IMR-90 (cell line): Measurements from ENCODE around the gene PRR13. TPM values are rescaled to one million over a fixed set of nuclear protein-coding genes. Genes with fewer than 3 reads are reported as not detected.
A peak's percentile ranks its signal among the peaks of the same experiment; 100 is the strongest.

Experiments
- ATAC-seq: fragments of 200-7000 bp; cut with Tn5 transposase; 2 replicates; pipeline ENCODE4 v1.9.1; 2020; ENCODE audit warnings: low read depth, mild to moderate bottlenecking, moderate library complexity
- BruUV-seq: library from RNA; stranded (reverse); fragments of 400-500 nt; replicated peaks from 2 replicates; lab custom pipeline; 2021; lab: Mats Ljungman, UMichigan
- CTCF ChIA-PET: fragments of 300-600 bp; formaldehyde crosslinking; extraction: SDS; loops from one replicate; lab custom pipeline; 2021; ENCODE audit warnings: antibody characterized with exemption; lab: Yijun Ruan, JAX
- POLR2A ChIA-PET: fragments of 300-600 bp; sonication (Branson Sonifier 250); formaldehyde crosslinking; loops from one replicate; lab custom pipeline; 2022; ENCODE audit warnings: antibody characterized with exemption; ENCODE audit not compliant: unreplicated experiment; lab: Charles Lee
- DNase-seq: peaks from one replicate; pipeline ENCODE4 v3.0.0; 2013
- H2AFZ ChIP-seq: replicated peaks from 2 replicates; pipeline ENCODE3; 2013; ENCODE audit warnings: low read length, mild to moderate bottlenecking; ENCODE audit not compliant: poor library complexity
- H2AK5ac ChIP-seq: 2 replicates; pipeline ENCODE4 v1.6.1; 2013; ENCODE audit warnings: low read depth, low read length, inconsistent platforms
- H2AK9ac ChIP-seq: replicated peaks from 2 replicates; pipeline ENCODE3; 2013; ENCODE audit warnings: mild to moderate bottlenecking, low read depth, low read length, moderate library complexity; ENCODE audit not compliant: poor library complexity
- H2BK120ac ChIP-seq: 2 replicates; pipeline ENCODE4 v1.6.1; 2013; ENCODE audit warnings: low read depth, low read length, inconsistent platforms
- H2BK15ac ChIP-seq: 3 replicates; pipeline ENCODE4 v1.6.1; 2013; ENCODE audit warnings: low read depth, low read length, inconsistent platforms
- H2BK20ac ChIP-seq: 2 replicates; pipeline ENCODE4 v1.6.1; 2013; ENCODE audit warnings: low read depth, mild to moderate bottlenecking, inconsistent platforms, low read length, moderate library complexity
- H2BK5ac ChIP-seq: 2 replicates; pipeline ENCODE4 v1.6.1; 2013; ENCODE audit warnings: mild to moderate bottlenecking, low read depth, low read length, inconsistent platforms; ENCODE audit not compliant: poor library complexity, severe bottlenecking
- H3K14ac ChIP-seq: replicated peaks from 2 replicates; pipeline ENCODE4 v1.6.1; 2013; ENCODE audit warnings: low read depth, low read length, inconsistent platforms
- H3K18ac ChIP-seq: 2 replicates; pipeline ENCODE4 v1.6.1; 2013; ENCODE audit warnings: low read depth, low read length, control low read depth
- H3K23ac ChIP-seq: 2 replicates; pipeline ENCODE4 v1.6.1; 2013; ENCODE audit warnings: low read depth, low read length, inconsistent platforms
- H3K27ac ChIP-seq: 2 replicates; pipeline ENCODE4 v1.5.1; 2013; ENCODE audit warnings: mild to moderate bottlenecking, control low read depth, low read length; ENCODE audit not compliant: insufficient read depth
- H3K27me3 ChIP-seq: 2 replicates; pipeline ENCODE4 v1.6.1; 2013; ENCODE audit warnings: low read length; ENCODE audit not compliant: control insufficient read depth, insufficient read depth
- H3K36me3 ChIP-seq: 2 replicates; pipeline ENCODE4 v1.6.1; 2013; ENCODE audit warnings: low read length, mixed read lengths; ENCODE audit not compliant: control insufficient read depth, insufficient read depth
- H3K4ac ChIP-seq: 2 replicates; pipeline ENCODE4 v1.6.1; 2013; ENCODE audit warnings: low read depth, low read length, inconsistent platforms
- H3K4me1 ChIP-seq: 2 replicates; pipeline ENCODE4 v1.6.1; 2013; ENCODE audit warnings: low read length, mixed read lengths; ENCODE audit not compliant: control insufficient read depth, insufficient read depth
- H3K4me2 ChIP-seq: 2 replicates; pipeline ENCODE4 v1.6.1; 2013; ENCODE audit warnings: low read depth, mild to moderate bottlenecking, control low read depth, low read length, moderate library complexity
- H3K4me3 ChIP-seq: 2 replicates; pipeline ENCODE4 v1.5.1; 2013; ENCODE audit warnings: low read depth, mild to moderate bottlenecking, control low read depth, low read length, moderate library complexity; ENCODE audit not compliant: insufficient read depth
- H3K56ac ChIP-seq: 2 replicates; pipeline ENCODE4 v1.6.1; 2013; ENCODE audit warnings: low read length, inconsistent platforms; ENCODE audit not compliant: insufficient read depth; ENCODE audit errors: extremely low read depth
- H3K79me1 ChIP-seq, 2 experiments: 2 replicates each; pipeline ENCODE4 v1.6.1; 2013; ENCODE audit warnings: low read length in 2 of 2, inconsistent platforms in 1 of 2, low read depth in 1 of 2
- H3K9ac ChIP-seq: 2 replicates; pipeline ENCODE4 v1.6.1; 2013; ENCODE audit warnings: low read depth, low read length, control low read depth
- H3K9me1 ChIP-seq: 2 replicates; pipeline ENCODE4 v1.6.1; 2013; ENCODE audit warnings: low read length, inconsistent platforms; ENCODE audit not compliant: insufficient read depth
- H3K9me3 ChIP-seq: 2 replicates; pipeline ENCODE4 v1.6.1; 2013; ENCODE audit warnings: low read length; ENCODE audit not compliant: control insufficient read depth, insufficient read depth
- H4K20me1 ChIP-seq: 2 replicates; pipeline ENCODE4 v1.6.1; 2013; ENCODE audit warnings: low read length, inconsistent platforms; ENCODE audit not compliant: insufficient read depth
- H4K5ac ChIP-seq: 2 replicates; pipeline ENCODE4 v1.6.1; 2013; ENCODE audit warnings: mild to moderate bottlenecking, low read depth, low read length, control low read depth
- H4K8ac ChIP-seq, 2 experiments: 2 replicates each; pipeline ENCODE4 v1.6.1; 2013; ENCODE audit warnings: low read depth in 2 of 2, low read length in 2 of 2, control low read depth in 1 of 2, inconsistent platforms in 1 of 2
- H4K91ac ChIP-seq: 2 replicates; pipeline ENCODE4 v1.6.1; 2013; ENCODE audit warnings: low read depth, low read length, inconsistent platforms; ENCODE audit not compliant: insufficient read depth
- CHD1 ChIP-seq: IDR thresholded peaks from 2 replicates; pipeline ENCODE4 v1.6.1; 2012; ENCODE audit warnings: low read depth, low read length, improper control_type of control experiment
- ELK1 ChIP-seq: fragments of 150-350 bp; IDR thresholded peaks from 2 replicates; pipeline ENCODE4 v1.6.1; 2016; ENCODE audit warnings: low read depth, mild to moderate bottlenecking, low read length, moderate library complexity, borderline replicate concordance
- FOS ChIP-seq: fragments of 150-350 bp; IDR thresholded peaks from 2 replicates; pipeline ENCODE4 v1.6.1; 2016; ENCODE audit warnings: low read depth, low read length
- MAFK ChIP-seq: IDR thresholded peaks from 2 replicates; pipeline ENCODE4 v1.6.1; 2012; ENCODE audit warnings: low read depth, low read length, improper control_type of control experiment
- MAZ ChIP-seq: IDR thresholded peaks from 2 replicates; pipeline ENCODE4 v1.6.1; 2012; ENCODE audit warnings: low read depth, mild to moderate bottlenecking, low read length, improper control_type of control experiment, moderate library complexity, borderline replicate concordance
- MXI1 ChIP-seq: IDR thresholded peaks from 2 replicates; pipeline ENCODE4 v1.6.1; 2012; ENCODE audit warnings: low read depth, mild to moderate bottlenecking, low read length, moderate library complexity, borderline replicate concordance
- SMC3 ChIP-seq: fragments of 150-350 bp; IDR thresholded peaks from 2 replicates; pipeline ENCODE4 v1.6.1; 2016; ENCODE audit warnings: low read depth, mild to moderate bottlenecking, antibody characterized with exemption, low read length, moderate library complexity
- WGBS, 2 experiments: methylation state at CpG; one replicate each; pipeline versions ENCODE4 v1.1.5 to v1.1.7; 2013; ENCODE audit warnings: missing lambda C conversion rate in 2 of 2; ENCODE audit not compliant: insufficient read length in 1 of 2; ENCODE audit errors: extremely low coverage in 2 of 2; 5-methylcytosine and 5-hydroxymethylcytosine counted together
- dilution Hi-C: fragments of 300-500 bp; cut with HindIII; formaldehyde crosslinking; loops from one replicate; pipeline ENCODE4 v1.14.3; 2018; ENCODE audit warnings: low sequenced_read_pairs; ENCODE audit not compliant: unreplicated experiment
- in situ Hi-C: fragments of 300-500 bp; cut with MboI; formaldehyde crosslinking; loops from 3 replicates; pipeline ENCODE4 v1.14.3; 2019; ENCODE audit warnings: low sequenced_read_pairs, inconsistent platforms, mixed read lengths
- intact Hi-C: fragments of 100-400 bp; cut with micrococcal nuclease; formaldehyde crosslinking; loops from 2 replicates; pipeline ENCODE4 v1.10.0; 2022
- polyA plus RNA-seq, 3 experiments: library from polyadenylated mRNA; depleted of rRNA; stranded (reverse); fragments of >200 nt; gene quantifications; 2 replicates each; pipeline ENCODE4 v1.2.3, GENCODE V29; 2012; ENCODE audit warnings: low replicate concordance in 1 of 3
- total RNA-seq: library from RNA; depleted of rRNA; stranded (reverse); fragments of >200 nt; gene quantifications from 2 replicates; pipeline ENCODE4 v1.2.3, GENCODE V29; 2012

The PRR13 gene
- total and polyA plus RNA-seq, 2 of the 4 experiments (the other 2 are of a cell fraction) = 25.5 to 114 TPM

- TF ChIP-seq SMC3 = no peak
Measured at GRCh38 chr12:53453953-53454640, 12.6 kb downstream of the PRR13 start (continued).

GRCh38 chr12:53454707-53455106 lies 13.2 kb downstream of the PRR13 start:
- Histone ChIP-seq H3K23ac (peak overlapping the region; percentile 68; the same call in 1 of the 2 replicates), H3K36me3 (peaks cover 41% of the 10 kb centered on the region), H3K14ac (no peak overlapping the region), H4K5ac (no peak overlapping the region), H3K4me1 (peaks cover 7% of the 10 kb centered on the region), H3K56ac (no peak overlapping the region), H4K20me1 (peaks cover 75% of the 10 kb centered on the region), H3K9ac (no peak overlapping the region), H3K27me3 (no peaks in the 10 kb centered on the region), H2AK5ac (no peak overlapping the region), H4K8ac (no peak overlapping the region), H3K27ac (no peak overlapping the region), H2BK5ac (no peak overlapping the region), H3K4me2 (peak overlapping the region; percentile 98; the same call in 1 of the 2 replicates), H4K91ac (no peak overlapping the region), H3K79me1 (peaks cover 29 to 45% of the 10 kb centered on the region in 2 experiments), H3K9me1 (no peaks in the 10 kb centered on the region), H3K4me3 (no peak overlapping the region), H3K18ac (no peak overlapping the region), H2BK15ac (no peak overlapping the region), H2AFZ (no peak overlapping the region), H3K4ac (no peak overlapping the region), H2AK9ac (no peak overlapping the region), H3K9me3 (no peaks in the 10 kb centered on the region), H2BK20ac (no peak overlapping the region), H2BK120ac (no peak overlapping the region)
- dilution Hi-C loops = no loop called here
- intact Hi-C loops = loop anchor here (5.0 kb wide), 1 partner anchor 48 kb away; the partner anchor contains the start of gene TARBP2
- WGBS, 2 experiments = no CpG with 5 or more reads among the region's 3 CpGs
- ATAC-seq = no peak
- DNase-seq = no peak
- in situ Hi-C loops = no loop called here
- ChIA-PET CTCF (interaction anchor here (1.2 kb wide), 1 partner anchor 33 kb away, joined by 4 read pairs; no protein-coding TSS in a partner anchor), POLR2A (interaction anchor here (1.0 kb wide), 1 partner anchor 14 kb away, joined by 3 read pairs; no protein-coding TSS in a partner anchor)
- TF ChIP-seq ELK1 (no peak), SMC3 (no peak), FOS (no peak), CHD1 (no peak), MAZ (no peak), MAFK (no peak), MXI1 (no peak)
- no TSS peak for BruUV-seq
